Neutrophil (primary cell): Measurements from ENCODE around the gene ABCG5.
A peak's percentile ranks its signal among the peaks of the same experiment; 100 is the strongest.

ENCODE experiments used
- H3K27ac ChIP-seq: fragments of 200-600 bp; sonication (generic); 2 replicates; pipeline ENCODE4 v1.5.1; 2016; ENCODE audit warnings: mild to moderate bottlenecking, moderate library complexity
- H3K27me3 ChIP-seq: fragments of 200-600 bp; sonication (generic); 2 replicates; pipeline ENCODE4 v1.6.0; 2016; ENCODE audit warnings: mild to moderate bottlenecking
- H3K36me3 ChIP-seq: fragments of 200-600 bp; sonication (generic); 2 replicates; pipeline ENCODE4 v1.5.1; 2017
- H3K4me1 ChIP-seq, 2 experiments: fragments of 200-600 bp in 1 of 2; sonication (generic) in 1 of 2; 1 replicate in 1 of 2; 2 replicates in 1 of 2; pipeline versions ENCODE4 v1.5.1 to v1.6.1; 2013 to 2016; ENCODE audit warnings: low read depth in 1 of 2, low read length in 1 of 2, mild to moderate bottlenecking in 1 of 2, moderate library complexity in 1 of 2; ENCODE audit not compliant: control insufficient read depth in 1 of 2, insufficient read depth in 1 of 2
- H3K4me3 ChIP-seq, 2 experiments: fragments of 200-600 bp in 1 of 2; sonication (generic) in 1 of 2; 1 replicate in 1 of 2; 2 replicates in 1 of 2; pipeline ENCODE4 v1.5.1; 2013 to 2016; ENCODE audit warnings: low read depth in 1 of 2, low read length in 1 of 2, mild to moderate bottlenecking in 1 of 2, moderate library complexity in 1 of 2
- H3K9me3 ChIP-seq: fragments of 200-600 bp; sonication (generic); 2 replicates; pipeline ENCODE4 v1.5.1; 2016
- CTCF ChIP-seq: fragments of 200-600 bp; sonication (generic); IDR thresholded peaks from 2 replicates; pipeline ENCODE4 v1.5.1; 2016; ENCODE audit warnings: antibody characterized with exemption

The ABCG5 gene

GRCh38 chr2:43880952-43881351, 42.3 kb upstream of the ABCG5 start:
- Histone ChIP-seq H3K9me3 (no peaks in the 10 kb centered on the region), H3K4me1 (no peaks in the 10 kb centered on the region), H3K36me3 (no peaks in the 10 kb centered on the region), H3K27ac (no peak overlapping the region), H3K27me3 (no peaks in the 10 kb centered on the region), H3K4me3 (no peak overlapping the region)
- TF ChIP-seq CTCF, result no peak

GRCh38 chr2:43880471-43880870, 41.8 kb upstream of the ABCG5 start:
- Histone ChIP-seq H3K27ac (no peak overlapping the region), H3K36me3 (no peaks in the 10 kb centered on the region), H3K9me3 (no peaks in the 10 kb centered on the region), H3K27me3 (no peaks in the 10 kb centered on the region), H3K4me1 (no peaks in the 10 kb centered on the region), H3K4me3 (no peak overlapping the region)
- TF ChIP-seq CTCF, result no peak

GRCh38 chr2:43879261-43879660, 40.6 kb upstream of the ABCG5 start:
- Histone ChIP-seq H3K9me3 (no peaks in the 10 kb centered on the region), H3K27ac (no peak overlapping the region), H3K4me3 (no peak overlapping the region), H3K4me1 (no peaks in the 10 kb centered on the region), H3K27me3 (peaks cover 5% of the 10 kb centered on the region), H3K36me3 (no peaks in the 10 kb centered on the region)
- no peak for TF ChIP-seq CTCF

- Histone ChIP-seq H3K27ac (no peak overlapping the region), H3K4me1 (no peaks in the 10 kb centered on the region), H3K27me3 (peaks cover 5% of the 10 kb centered on the region), H3K4me3 (no peak overlapping the region), H3K9me3 (no peaks in the 10 kb centered on the region), H3K36me3 (no peaks in the 10 kb centered on the region)
- peak; percentile 50 for TF ChIP-seq CTCF
Observed at GRCh38 chr2:43877782-43878464, 39.3 kb upstream of the ABCG5 start.

- TF ChIP-seq CTCF, result no peak
- peaks cover 30% of the 10 kb centered on the region for H3K27me3 ChIP-seq
- no peak overlapping the region for H3K27ac ChIP-seq
- H3K9me3 ChIP-seq, result no peaks in the 10 kb centered on the region
- H3K4me1 ChIP-seq, result no peaks in the 10 kb centered on the region
- H3K4me3 ChIP-seq, result no peak overlapping the region
- no peaks in the 10 kb centered on the region for H3K36me3 ChIP-seq
Observed at GRCh38 chr2:43874776-43875451, 36.3 kb upstream of the ABCG5 start.
